Osteocyte (in vitro differentiated cells): Measurements from ENCODE around the gene CRYBB1. TPM values are rescaled to one million over a fixed set of nuclear protein-coding genes. Genes with fewer than 3 reads are reported as not detected.

Source experiments
- DNase-seq: peaks from one replicate; pipeline ENCODE4 v3.0.0; 2021; ENCODE audit warnings: mixed read lengths; ENCODE audit not compliant: unreplicated experiment; ENCODE audit errors: extremely low spot score
- H3K27ac Mint-ChIP-seq: one replicate; pipeline ENCODE4 v1.8.0; 2021; ENCODE audit warnings: mild to moderate bottlenecking, mixed read lengths; ENCODE audit not compliant: unreplicated experiment
- H3K27me3 Mint-ChIP-seq: one replicate; pipeline ENCODE4 v1.8.0; 2021; ENCODE audit warnings: mixed read lengths; ENCODE audit not compliant: unreplicated experiment
- H3K36me3 Mint-ChIP-seq: one replicate; pipeline ENCODE4 v1.8.0; 2021; ENCODE audit warnings: mixed read lengths; ENCODE audit not compliant: unreplicated experiment
- H3K4me1 Mint-ChIP-seq: one replicate; pipeline ENCODE4 v1.8.0; 2021; ENCODE audit warnings: mixed read lengths; ENCODE audit not compliant: unreplicated experiment
- H3K4me3 Mint-ChIP-seq: one replicate; pipeline ENCODE4 v1.8.0; 2021; ENCODE audit warnings: mild to moderate bottlenecking, moderate library complexity, mixed read lengths; ENCODE audit not compliant: unreplicated experiment
- H3K9me3 Mint-ChIP-seq: one replicate; pipeline ENCODE4 v1.8.0; 2021; ENCODE audit warnings: mixed read lengths; ENCODE audit not compliant: unreplicated experiment
- CTCF ChIP-seq: fragments of 200-600 bp; sonication (generic); IDR thresholded peaks from 2 replicates; pipeline ENCODE4 v1.5.0; 2021; ENCODE audit warnings: antibody characterized with exemption, mild to moderate bottlenecking, moderate library complexity
- total RNA-seq: library from RNA; stranded (reverse); gene quantifications from 2 replicates; pipeline ENCODE4 v1.2.1, GENCODE V29; 2021

Gene CRYBB1
- total RNA-seq, 1 donor from 2014 or later = not detected

- no peak for DNase-seq
- no peak overlapping the region for H3K4me3 Mint-ChIP-seq
- H3K9me3 Mint-ChIP-seq = no peaks in the 10 kb centered on the region
- H3K27ac Mint-ChIP-seq = no peak overlapping the region
- H3K27me3 Mint-ChIP-seq = peaks cover 11% of the 10 kb centered on the region
- peaks cover 9% of the 10 kb centered on the region for H3K4me1 Mint-ChIP-seq
- no peak for TF ChIP-seq CTCF
- no peaks in the 10 kb centered on the region for H3K36me3 Mint-ChIP-seq
Measured at GRCh38 chr22:26606611-26607010, 11.2 kb downstream of the CRYBB1 start.

- no peak overlapping the region for H3K27ac Mint-ChIP-seq
- no peak for TF ChIP-seq CTCF
- no peaks in the 10 kb centered on the region for H3K4me1 Mint-ChIP-seq
- no peaks in the 10 kb centered on the region for H3K36me3 Mint-ChIP-seq
- no peak for DNase-seq
- no peaks in the 10 kb centered on the region for H3K9me3 Mint-ChIP-seq
- peaks cover 18% of the 10 kb centered on the region for H3K27me3 Mint-ChIP-seq
- H3K4me3 Mint-ChIP-seq = no peak overlapping the region
Measured at GRCh38 chr22:26604368-26604767, 13.5 kb downstream of the CRYBB1 start.

GRCh38 chr22:26602127-26602526 is 15.7 kb downstream of the CRYBB1 start:
- no peak overlapping the region for H3K27ac Mint-ChIP-seq
- no peaks in the 10 kb centered on the region for H3K9me3 Mint-ChIP-seq

GRCh38 chr22:26601726-26602125 is 16.1 kb downstream of the CRYBB1 start:
- TF ChIP-seq CTCF = no peak
- Mint-ChIP-seq H3K9me3 (no peaks in the 10 kb centered on the region), H3K4me3 (no peak overlapping the region), H3K4me1 (no peaks in the 10 kb centered on the region), H3K27ac (no peak overlapping the region), H3K27me3 (peaks cover 35% of the 10 kb centered on the region), H3K36me3 (no peaks in the 10 kb centered on the region)
- no peak for DNase-seq

More at GRCh38 chr22:26602127-26602526, 15.7 kb downstream of the CRYBB1 start:
- DNase-seq = no peak
- Mint-ChIP-seq H3K27me3 (peaks cover 31% of the 10 kb centered on the region), H3K4me1 (no peaks in the 10 kb centered on the region), H3K36me3 (no peaks in the 10 kb centered on the region), H3K4me3 (no peak overlapping the region)
- TF ChIP-seq CTCF = no peak

GRCh38 chr22:26599505-26599904 is 18.3 kb downstream of the CRYBB1 start:
- H3K4me1 Mint-ChIP-seq = no peaks in the 10 kb centered on the region
- TF ChIP-seq CTCF = no peak
- H3K36me3 Mint-ChIP-seq = no peaks in the 10 kb centered on the region
- no peak for DNase-seq
- no peak overlapping the region for H3K27ac Mint-ChIP-seq
- H3K27me3 Mint-ChIP-seq = peaks cover 45% of the 10 kb centered on the region
- no peaks in the 10 kb centered on the region for H3K9me3 Mint-ChIP-seq
- no peak overlapping the region for H3K4me3 Mint-ChIP-seq
